Keratinocyte (primary cell): ENCODE results near the gene MATK.

Source experiments
- EZH2 ChIP-seq: IDR thresholded peaks from one replicate; pipeline ENCODE4 v1.6.1; 2012; ENCODE audit warnings: inconsistent platforms, mild to moderate bottlenecking, low read length, moderate library complexity
- TF ChIP-seq, protein P1 (sequence below), 3 experiments: IDR thresholded peaks in 1 of 3; conservative IDR thresholded peaks in 1 of 3; optimal IDR thresholded peaks in 1 of 3; 2 replicates in 2 of 3; 3 replicates in 1 of 3; pipeline versions ENCODE3 to v1.5.1; 2011; ENCODE audit warnings: low read length in 3 of 3, mild to moderate bottlenecking in 3 of 3, moderate library complexity in 2 of 3, control low read depth in 1 of 3, inconsistent platforms in 1 of 3; ENCODE audit not compliant: insufficient read depth in 2 of 3; ENCODE audit errors: extremely low read depth in 1 of 3

GRCh38 chr19:3767050-3767449 is 19.1 kb downstream of the MATK start:
- TF ChIP-seq, protein P1, sequence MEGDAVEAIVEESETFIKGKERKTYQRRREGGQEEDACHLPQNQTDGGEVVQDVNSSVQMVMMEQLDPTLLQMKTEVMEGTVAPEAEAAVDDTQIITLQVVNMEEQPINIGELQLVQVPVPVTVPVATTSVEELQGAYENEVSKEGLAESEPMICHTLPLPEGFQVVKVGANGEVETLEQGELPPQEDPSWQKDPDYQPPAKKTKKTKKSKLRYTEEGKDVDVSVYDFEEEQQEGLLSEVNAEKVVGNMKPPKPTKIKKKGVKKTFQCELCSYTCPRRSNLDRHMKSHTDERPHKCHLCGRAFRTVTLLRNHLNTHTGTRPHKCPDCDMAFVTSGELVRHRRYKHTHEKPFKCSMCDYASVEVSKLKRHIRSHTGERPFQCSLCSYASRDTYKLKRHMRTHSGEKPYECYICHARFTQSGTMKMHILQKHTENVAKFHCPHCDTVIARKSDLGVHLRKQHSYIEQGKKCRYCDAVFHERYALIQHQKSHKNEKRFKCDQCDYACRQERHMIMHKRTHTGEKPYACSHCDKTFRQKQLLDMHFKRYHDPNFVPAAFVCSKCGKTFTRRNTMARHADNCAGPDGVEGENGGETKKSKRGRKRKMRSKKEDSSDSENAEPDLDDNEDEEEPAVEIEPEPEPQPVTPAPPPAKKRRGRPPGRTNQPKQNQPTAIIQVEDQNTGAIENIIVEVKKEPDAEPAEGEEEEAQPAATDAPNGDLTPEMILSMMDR (optimal IDR thresholded peaks at IDR 0.05 in 1 of 3, IDR thresholded peaks at IDR 0.05 in 1 of 3, conservative IDR thresholded peaks at IDR 0.05 in 1 of 3; ENCODE audit: extremely low read depth in 1 of 3, insufficient read depth in 2 of 3, low read length in 3 of 3): no peak
- no peak for TF ChIP-seq EZH2
